ENCODE measurements around the gene TCF3. TPM values are rescaled to one million over a fixed set of nuclear protein-coding genes. Genes with fewer than 3 reads are reported as not detected.

The TCF3 gene
- total RNA-seq, 1 donor, result 37.4 TPM

- Histone ChIP-seq H3K9me3 (ENCODE audit: low read depth, low read length) (no peaks in the 10 kb centered on the region), H3K4me1 (ENCODE audit: insufficient read depth, low read length) (no peaks in the 10 kb centered on the region), H3K27me3 (ENCODE audit: insufficient read depth, low read length) (no peaks in the 10 kb centered on the region), H3K4me3 (ENCODE audit: low read length) (no peak overlapping the region)
These were observed 72.0 kb downstream of the TCF3 start for GRCh38 chr19:1580382-1580781.

GRCh38 chr19:1579222-1579621 lies 73.2 kb downstream of the TCF3 start:
- Histone ChIP-seq H3K4me1 (ENCODE audit: insufficient read depth, low read length) (no peaks in the 10 kb centered on the region), H3K27me3 (ENCODE audit: insufficient read depth, low read length) (no peaks in the 10 kb centered on the region), H3K9me3 (ENCODE audit: low read depth, low read length) (no peaks in the 10 kb centered on the region), H3K4me3 (ENCODE audit: low read length) (no peak overlapping the region)

DNA sequence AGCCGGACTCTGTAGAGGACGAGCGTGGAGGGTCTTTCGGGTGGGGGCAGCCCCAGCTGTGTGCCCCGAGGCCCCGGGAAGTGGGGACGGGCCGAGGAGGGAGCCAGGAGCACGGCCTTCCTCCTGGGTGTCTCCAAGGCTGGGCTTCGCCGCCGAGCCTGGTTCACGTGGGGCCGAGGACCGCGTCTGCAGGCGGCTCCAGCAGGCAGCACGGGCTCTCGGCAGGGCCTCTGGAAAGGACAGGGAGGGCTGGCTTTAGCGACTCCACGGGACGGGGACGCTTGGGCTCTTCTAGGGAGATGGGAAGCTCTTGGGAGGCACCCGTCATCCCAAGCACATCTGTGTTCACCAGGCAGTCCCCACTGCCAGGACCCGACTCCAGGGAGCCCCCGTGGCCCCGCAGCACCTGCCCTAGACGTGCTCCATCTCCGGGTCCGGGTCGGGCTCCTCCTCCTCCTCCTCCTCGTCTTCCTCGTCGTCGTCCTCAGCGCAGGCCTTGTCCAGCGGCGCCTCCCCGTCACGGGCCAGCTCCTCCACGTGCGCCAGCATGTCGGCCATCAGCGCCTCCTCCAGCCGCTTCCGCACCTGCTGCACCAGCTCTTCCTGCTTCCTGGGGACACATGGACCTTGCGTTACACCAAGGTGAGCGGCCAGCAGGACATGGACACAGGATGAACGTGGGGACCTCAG lies 74.3 kb downstream of the TCF3 start:
- H3K4me3 ChIP-seq (ENCODE audit: low read length), result no peak overlapping the region
- H3K9me3 ChIP-seq (ENCODE audit: low read depth, low read length), result no peaks in the 10 kb centered on the region
- H3K27me3 ChIP-seq (ENCODE audit: insufficient read depth, low read length), result no peaks in the 10 kb centered on the region
- no peaks in the 10 kb centered on the region for H3K4me1 ChIP-seq (ENCODE audit: insufficient read depth, low read length)

GRCh38 chr19:1577090-1577928 lies 75.1 kb downstream of the TCF3 start:
- H3K4me3 ChIP-seq (ENCODE audit: low read length), result no peak overlapping the region
- no peaks in the 10 kb centered on the region for H3K27me3 ChIP-seq (ENCODE audit: insufficient read depth, low read length)
- H3K9me3 ChIP-seq (ENCODE audit: low read depth, low read length), result no peaks in the 10 kb centered on the region
- H3K4me1 ChIP-seq (ENCODE audit: insufficient read depth, low read length), result no peaks in the 10 kb centered on the region

DNA sequence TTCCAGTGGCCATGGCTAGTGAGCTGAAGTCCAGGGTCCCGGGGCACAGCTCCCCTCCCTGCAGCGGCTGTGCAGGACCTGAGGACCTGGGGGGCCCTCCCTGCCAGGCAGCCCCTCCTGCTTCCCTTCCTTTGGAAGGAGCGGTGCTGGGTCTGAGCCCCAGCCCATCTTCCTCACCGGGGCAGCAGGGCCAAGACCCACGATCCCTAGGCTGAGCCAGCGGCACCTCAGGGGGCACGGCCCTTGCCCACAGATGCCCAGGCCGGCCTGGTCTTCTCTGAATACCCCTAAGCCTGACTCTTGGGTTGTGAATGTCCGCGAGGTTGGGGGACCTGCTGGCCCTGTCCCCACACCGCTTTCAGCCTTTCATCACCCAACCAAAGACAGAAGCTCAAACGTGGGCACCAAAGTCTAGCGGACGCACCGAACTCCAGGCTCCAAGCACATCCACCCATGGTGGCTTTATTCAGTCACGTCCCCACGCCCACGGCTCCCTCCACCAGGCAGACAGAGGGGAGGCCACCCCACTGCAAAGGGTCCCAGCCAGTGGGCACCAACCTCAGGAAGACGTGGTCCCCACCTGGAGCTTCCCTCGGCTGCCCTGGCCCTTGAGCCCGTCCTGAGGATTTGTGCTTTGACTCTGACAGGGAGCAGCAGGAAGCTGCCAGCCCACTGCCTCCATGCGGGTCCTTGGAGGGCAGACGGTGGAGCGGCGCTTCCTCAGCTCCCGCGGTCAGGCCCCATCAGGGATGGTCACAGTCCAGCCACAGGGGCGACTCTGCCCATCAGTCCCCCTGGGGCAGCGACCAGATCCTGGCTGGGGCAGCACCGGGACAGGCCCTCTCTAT lies 75.9 kb downstream of the TCF3 start:
- no peaks in the 10 kb centered on the region for H3K9me3 ChIP-seq (ENCODE audit: low read depth, low read length)
- H3K4me3 ChIP-seq (ENCODE audit: low read length), result no peak overlapping the region

DNA sequence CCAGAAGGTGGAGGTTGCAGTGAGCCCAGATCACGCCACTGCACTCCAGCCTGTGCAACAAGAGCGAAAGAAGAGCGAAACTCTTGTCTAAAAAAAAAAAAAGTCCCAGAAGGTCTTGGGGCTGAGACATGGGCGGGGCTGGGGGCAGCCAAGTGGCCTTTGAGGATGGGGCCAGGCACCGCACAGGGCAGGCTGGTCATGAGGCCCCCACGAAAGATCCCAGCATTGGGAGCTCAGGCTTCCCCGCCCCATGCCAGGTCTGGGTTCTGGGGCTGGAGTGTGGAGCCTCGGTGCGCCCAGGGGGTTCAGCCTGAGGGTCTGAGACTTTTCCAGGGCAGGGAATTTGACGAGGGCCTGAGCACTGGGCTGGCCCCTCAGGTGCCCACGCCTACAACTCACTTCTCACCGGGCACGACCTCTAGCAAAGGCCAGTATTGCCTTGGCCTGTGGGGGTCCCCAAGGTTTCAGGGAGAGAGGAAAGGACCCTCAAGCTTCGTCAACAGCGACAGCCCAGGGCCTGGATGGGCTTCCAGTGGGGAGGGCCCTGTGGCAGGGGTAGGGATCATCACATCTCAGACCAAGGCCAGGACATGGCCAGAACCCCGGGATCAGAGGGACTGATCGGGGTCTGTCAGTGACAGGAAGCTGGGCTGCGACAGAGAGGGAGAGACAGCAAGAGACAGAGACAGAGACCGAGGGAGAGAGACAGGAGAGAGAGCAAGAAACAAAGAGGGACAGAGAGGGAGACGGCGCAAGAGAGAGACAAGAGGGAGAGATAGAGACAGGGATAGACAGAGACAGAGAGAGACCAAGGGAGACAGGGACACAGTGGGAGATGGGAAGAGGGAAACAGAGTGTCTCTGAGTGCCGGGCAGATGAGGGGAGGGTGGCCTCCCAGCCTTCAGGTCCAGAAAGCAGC lies 76.8 kb downstream of the TCF3 start:
- Histone ChIP-seq H3K4me3 (ENCODE audit: low read length) (no peak overlapping the region), H3K27me3 (ENCODE audit: insufficient read depth, low read length) (no peaks in the 10 kb centered on the region), H3K9me3 (ENCODE audit: low read depth, low read length) (no peaks in the 10 kb centered on the region), H3K4me1 (ENCODE audit: insufficient read depth, low read length) (no peaks in the 10 kb centered on the region)

More for the DNA sequence above, 75.9 kb downstream of the TCF3 start:
- H3K27me3 ChIP-seq (ENCODE audit: insufficient read depth, low read length), result no peaks in the 10 kb centered on the region
- no peaks in the 10 kb centered on the region for H3K4me1 ChIP-seq (ENCODE audit: insufficient read depth, low read length)

DNA sequence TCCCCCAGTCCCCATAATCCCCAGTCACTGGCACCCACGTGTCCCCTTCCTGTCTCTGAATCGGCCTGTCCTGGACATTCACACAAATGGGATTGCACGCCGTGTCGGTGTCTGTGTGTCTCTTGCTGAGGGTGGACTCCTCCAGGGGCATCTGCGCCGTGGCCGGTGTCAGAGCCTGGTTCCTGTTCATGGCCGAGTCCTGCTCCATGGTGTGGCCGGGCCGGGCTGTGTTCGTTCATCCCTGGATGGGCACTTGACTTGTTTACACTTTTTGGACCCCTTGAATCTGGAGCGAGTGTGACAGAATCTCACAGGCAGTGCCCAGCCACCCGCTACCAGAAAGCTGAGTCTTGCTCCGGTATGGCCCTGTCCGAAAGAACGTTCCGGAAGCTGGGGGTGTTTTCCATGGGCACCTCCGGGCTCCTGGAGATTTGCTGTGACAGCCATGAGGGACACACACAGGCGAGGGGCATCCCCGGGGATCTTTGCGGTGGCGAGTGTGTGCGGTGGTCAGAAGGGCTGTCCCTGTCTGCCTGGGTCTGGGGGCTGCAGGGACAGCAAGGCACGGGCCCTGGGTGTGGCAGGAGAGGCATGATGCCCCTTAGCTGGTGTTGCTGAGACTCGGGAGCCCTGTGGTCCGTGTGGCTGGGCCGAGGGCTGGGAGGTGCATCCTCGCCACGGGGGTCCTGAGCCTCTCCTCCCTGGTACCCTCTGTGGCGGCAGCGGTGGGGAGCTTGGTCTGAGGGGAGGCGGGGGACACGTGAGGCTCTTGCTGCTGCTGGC lies 77.9 kb downstream of the TCF3 start:
- H3K9me3 ChIP-seq (ENCODE audit: low read depth, low read length), result no peaks in the 10 kb centered on the region
- no peaks in the 10 kb centered on the region for H3K4me1 ChIP-seq (ENCODE audit: insufficient read depth, low read length)
- no peaks in the 10 kb centered on the region for H3K27me3 ChIP-seq (ENCODE audit: insufficient read depth, low read length)
- no peak overlapping the region for H3K4me3 ChIP-seq (ENCODE audit: low read length)

- H3K4me1 ChIP-seq (ENCODE audit: insufficient read depth, low read length), result no peaks in the 10 kb centered on the region
- H3K9me3 ChIP-seq (ENCODE audit: low read depth, low read length), result no peaks in the 10 kb centered on the region
- H3K4me3 ChIP-seq (ENCODE audit: low read length), result no peak overlapping the region
- no peaks in the 10 kb centered on the region for H3K27me3 ChIP-seq (ENCODE audit: insufficient read depth, low read length)
These were observed 79.6 kb downstream of the TCF3 start for GRCh38 chr19:1572795-1573194.

DNA sequence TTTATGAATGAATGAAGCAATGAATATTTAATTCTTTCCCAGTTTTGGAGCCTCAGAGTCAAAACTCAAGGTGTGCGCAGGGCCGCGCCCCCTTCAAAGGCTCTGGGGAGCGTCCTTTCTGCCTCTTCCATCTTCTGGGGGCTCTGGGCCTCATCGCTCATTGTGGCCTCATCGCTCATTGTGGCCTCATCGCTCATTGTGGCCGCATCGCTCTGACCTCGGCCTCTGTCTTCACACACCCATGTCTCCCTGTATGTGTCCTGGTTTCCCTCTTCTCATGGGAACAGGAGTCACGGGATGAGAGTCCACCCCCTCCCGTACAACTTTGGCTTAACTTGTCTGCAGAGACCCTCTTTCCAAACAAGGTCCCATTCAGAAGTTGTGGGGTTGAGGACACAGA lies 81.1 kb downstream of the TCF3 start:
- H3K9me3 ChIP-seq (ENCODE audit: low read depth, low read length), result no peaks in the 10 kb centered on the region
- no peaks in the 10 kb centered on the region for H3K27me3 ChIP-seq (ENCODE audit: insufficient read depth, low read length)
- H3K4me3 ChIP-seq (ENCODE audit: low read length), result no peak overlapping the region
- H3K4me1 ChIP-seq (ENCODE audit: insufficient read depth, low read length), result peaks cover 8% of the 10 kb centered on the region

DNA sequence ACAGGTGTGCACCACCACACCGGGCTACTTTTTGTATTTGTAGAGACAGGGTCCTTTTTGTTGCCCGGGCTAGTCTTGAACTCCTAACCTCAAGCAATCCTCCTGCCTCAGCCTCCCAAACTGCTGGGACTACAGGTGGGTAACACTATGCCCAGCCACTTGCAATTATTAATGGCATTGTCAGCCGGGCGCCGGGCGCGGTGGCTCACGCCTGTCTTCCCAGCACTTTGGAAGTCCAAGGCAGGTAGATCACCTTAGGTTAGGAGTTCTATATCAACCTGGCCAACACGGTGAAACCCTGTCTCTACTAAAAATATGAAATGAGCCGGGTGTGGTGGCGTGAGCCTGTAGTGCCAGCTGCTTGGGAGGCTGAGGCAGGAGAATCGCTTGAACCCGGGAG lies 81.6 kb downstream of the TCF3 start:
- no peaks in the 10 kb centered on the region for H3K27me3 ChIP-seq (ENCODE audit: insufficient read depth, low read length)
- H3K9me3 ChIP-seq (ENCODE audit: low read depth, low read length), result no peaks in the 10 kb centered on the region
- H3K4me1 ChIP-seq (ENCODE audit: insufficient read depth, low read length), result peaks cover 8% of the 10 kb centered on the region
- no peak overlapping the region for H3K4me3 ChIP-seq (ENCODE audit: low read length)

DNA sequence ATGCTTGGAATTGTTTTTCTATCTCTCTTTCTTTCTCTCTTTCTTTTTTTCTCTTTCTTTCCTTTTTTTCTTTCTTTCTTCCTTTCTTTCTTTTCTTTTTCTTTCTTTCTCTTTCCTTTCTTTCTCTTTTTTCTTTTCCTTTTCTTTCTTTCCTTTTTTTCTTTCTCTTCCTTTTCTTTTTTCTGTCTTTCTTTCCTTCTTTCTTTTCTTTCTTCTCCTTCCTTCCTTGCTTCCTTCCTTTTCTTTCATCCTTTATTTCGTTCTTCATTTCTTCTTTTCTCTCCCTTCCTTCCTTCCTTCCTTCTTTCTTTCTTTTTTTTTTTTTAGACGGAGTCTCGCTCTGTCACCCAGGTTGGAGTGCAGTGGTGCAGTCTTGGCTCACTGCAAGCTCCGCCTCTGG lies 82.4 kb downstream of the TCF3 start:
- no peaks in the 10 kb centered on the region for H3K9me3 ChIP-seq (ENCODE audit: low read depth, low read length)
- no peak overlapping the region for H3K4me3 ChIP-seq (ENCODE audit: low read length)
- no peaks in the 10 kb centered on the region for H3K27me3 ChIP-seq (ENCODE audit: insufficient read depth, low read length)
- H3K4me1 ChIP-seq (ENCODE audit: insufficient read depth, low read length), result peaks cover 8% of the 10 kb centered on the region

- peaks cover 8% of the 10 kb centered on the region for H3K4me1 ChIP-seq (ENCODE audit: insufficient read depth, low read length)
- H3K9me3 ChIP-seq (ENCODE audit: low read depth, low read length), result no peaks in the 10 kb centered on the region
- H3K4me3 ChIP-seq (ENCODE audit: low read length), result no peak within 1 kb of the TSS
- H3K27me3 ChIP-seq (ENCODE audit: insufficient read depth, low read length), result no peaks in the 10 kb centered on the region
These were observed 83.9 kb downstream of the TCF3 start, which contains the start of gene MEX3D for GRCh38 chr19:1568320-1569019. Gene MEX3D, minus strand, starts transcription at chr19:1568325. Its CDS starts 267 bp downstream, at chr19:1568058.

DNA sequence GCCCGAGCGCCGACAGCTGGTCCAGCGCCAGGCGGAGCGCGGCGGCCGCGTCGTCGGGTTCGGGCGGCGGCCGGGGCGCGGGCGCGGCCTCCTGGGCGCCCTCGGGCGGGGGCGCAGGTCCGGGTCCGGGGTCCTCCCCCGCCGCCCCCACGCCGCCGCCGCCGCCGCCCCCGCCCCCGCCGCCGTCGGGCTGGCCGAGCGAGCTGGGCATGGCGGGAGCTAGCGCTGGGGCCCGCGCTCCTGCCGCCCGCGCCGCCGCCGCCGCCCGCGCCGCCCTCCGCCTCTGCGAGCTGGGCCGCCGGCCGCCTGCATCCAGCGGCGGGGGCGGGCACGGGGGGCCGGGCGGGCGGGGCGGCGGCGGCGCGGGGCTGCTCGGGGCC lies 84.6 kb downstream of the TCF3 start:
- Histone ChIP-seq H3K9me3 (ENCODE audit: low read depth, low read length) (no peaks in the 10 kb centered on the region), H3K27me3 (ENCODE audit: insufficient read depth, low read length) (no peaks in the 10 kb centered on the region), H3K4me3 (ENCODE audit: low read length) (no peak overlapping the region), H3K4me1 (ENCODE audit: insufficient read depth, low read length) (peaks cover 8% of the 10 kb centered on the region)

Data from mononuclear cell (primary cell).